Natural killer cell (primary cell): ENCODE data around the gene SMIM22. TPM values are rescaled to one million over a fixed set of nuclear protein-coding genes. Genes with fewer than 3 reads are reported as not detected.
A peak's percentile ranks its signal among the peaks of the same experiment; 100 is the strongest.

ENCODE experiments used
- ATAC-seq, 3 donors: fragments of 150-1000 bp in 2 of 3; fragments of 200-7000 bp in 1 of 3; cut with Tn5 transposase; 1 replicate in 1 of 3; 2 replicates in 2 of 3; pipeline ENCODE4 v1.10.0; 2021; ENCODE audit warnings: mild to moderate bottlenecking in 2 of 3, moderate library complexity in 2 of 3
- DNase-seq, 2 donors: peaks; one replicate each; pipeline versions ENCODE4 v3.0.0 to v3.0.0-alpha.2; 2013 to 2021; ENCODE audit warnings: mixed read lengths in 1 of 2
- H3K27ac ChIP-seq: one replicate; pipeline ENCODE4 v1.5.1; 2013; ENCODE audit warnings: mild to moderate bottlenecking, low read length
- H3K27me3 ChIP-seq: one replicate; pipeline ENCODE4 v1.6.1; 2013; ENCODE audit warnings: low read length; ENCODE audit not compliant: control insufficient read depth, insufficient read depth
- H3K36me3 ChIP-seq: one replicate; pipeline ENCODE4 v1.6.1; 2013; ENCODE audit warnings: low read length; ENCODE audit not compliant: control insufficient read depth, insufficient read depth
- H3K4me1 ChIP-seq: one replicate; pipeline ENCODE4 v1.6.1; 2013; ENCODE audit warnings: low read length; ENCODE audit not compliant: control insufficient read depth, insufficient read depth
- H3K4me3 ChIP-seq: one replicate; pipeline ENCODE4 v1.5.1; 2013; ENCODE audit warnings: low read length
- H3K9me3 ChIP-seq: one replicate; pipeline ENCODE4 v1.6.1; 2013; ENCODE audit warnings: low read length; ENCODE audit not compliant: control insufficient read depth, insufficient read depth
- H3K27ac Mint-ChIP-seq, 2 donors: one replicate each; pipeline ENCODE4 v1.8.0; 2022; ENCODE audit warnings: mild to moderate bottlenecking in 2 of 2, mixed read lengths in 2 of 2, moderate library complexity in 1 of 2
- H3K27me3 Mint-ChIP-seq, 2 donors: one replicate each; pipeline ENCODE4 v1.8.0; 2022; ENCODE audit warnings: low read depth in 2 of 2, mixed read lengths in 2 of 2
- H3K36me3 Mint-ChIP-seq: one replicate; pipeline ENCODE4 v1.8.0; 2022; ENCODE audit warnings: mixed read lengths
- H3K4me1 Mint-ChIP-seq, 2 donors: one replicate each; pipeline ENCODE4 v1.8.0; 2022; ENCODE audit warnings: mixed read lengths in 2 of 2
- H3K4me3 Mint-ChIP-seq: one replicate; pipeline ENCODE4 v1.8.0; 2022; ENCODE audit warnings: mild to moderate bottlenecking, moderate library complexity, mixed read lengths
- H3K9me3 Mint-ChIP-seq, 2 donors: one replicate each; pipeline ENCODE4 v1.8.0; 2022; ENCODE audit warnings: mixed read lengths in 2 of 2
- CTCF ChIP-seq: fragments of 200-600 bp; IDR thresholded peaks from one replicate; pipeline ENCODE4 v1.8.0; 2022; ENCODE audit warnings: antibody characterized with exemption
- whole genome bisulfite sequencing: methylation state at CpG from one replicate; pipeline ENCODE4 v1.1.7; 2013; ENCODE audit warnings: missing lambda C conversion rate; ENCODE audit not compliant: insufficient coverage; 5-methylcytosine and 5-hydroxymethylcytosine counted together
- intact Hi-C: fragments of 100-400 bp; cut with micrococcal nuclease; formaldehyde crosslinking; loops from one replicate; pipeline ENCODE4 v1.14.2; 2022
- total RNA-seq, 4 donors: library from RNA; stranded (reverse); fragments of 120-200 nt in 1 of 4; gene quantifications; one replicate each; pipeline versions ENCODE4 v1.2.3 to v1.2.4, GENCODE V29; 2013 to 2022

The SMIM22 gene
- total RNA-seq, 3 donors from 2014 or later (not counting 1 experiment from before 2014, with no cell fraction given) = not detected

GRCh38 chr16:4820652-4821051 lies 25.5 kb downstream of the SMIM22 start:
- Histone ChIP-seq H3K27ac (no peak overlapping the region), H3K27me3 (no peaks in the 10 kb centered on the region), H3K9me3 (no peaks in the 10 kb centered on the region), H3K36me3 (peaks cover 53% of the 10 kb centered on the region), H3K4me3 (no peak overlapping the region), H3K4me1 (no peaks in the 10 kb centered on the region)
- no peak for ATAC-seq
- no peak overlapping the region for H3K4me3 Mint-ChIP-seq
- H3K27me3 Mint-ChIP-seq = no peaks in the 10 kb centered on the region
- no peak for DNase-seq
- H3K4me1 Mint-ChIP-seq = peaks cover 0 to 9% of the 10 kb centered on the region in 2 donors
- H3K27ac Mint-ChIP-seq = no peak overlapping the region
- TF ChIP-seq CTCF = no peak
- WGBS = 97% methylated on average over 6 of the region's 6 CpGs
- intact Hi-C loops = no loop called here
- H3K9me3 Mint-ChIP-seq = no peaks in the 10 kb centered on the region
- H3K36me3 Mint-ChIP-seq = peaks cover 22% of the 10 kb centered on the region

- Mint-ChIP-seq H3K36me3 (peaks cover 7% of the 10 kb centered on the region), H3K27ac (peak overlapping the region in 1 of 2 donors; percentile 9), H3K4me1 (peaks cover 0 to 9% of the 10 kb centered on the region in 2 donors), H3K27me3 (no peaks in the 10 kb centered on the region), H3K4me3 (no peak overlapping the region), H3K9me3 (no peaks in the 10 kb centered on the region)
- H3K4me1 ChIP-seq = no peaks in the 10 kb centered on the region
- H3K4me3 ChIP-seq = no peak overlapping the region
- intact Hi-C loops = no loop called here
- TF ChIP-seq CTCF = no peak
- H3K9me3 ChIP-seq = no peaks in the 10 kb centered on the region
- no peak for ATAC-seq
- 97% methylated on average over 8 of the region's 8 CpGs for WGBS
- H3K36me3 ChIP-seq = peaks cover 57% of the 10 kb centered on the region
- H3K27ac ChIP-seq = no peak overlapping the region
- DNase-seq = no peak
- no peaks in the 10 kb centered on the region for H3K27me3 ChIP-seq
These were observed 30.0 kb downstream of the SMIM22 start for GRCh38 chr16:4825196-4825595.

GRCh38 chr16:4826526-4826925 lies 31.4 kb downstream of the SMIM22 start:
- intact Hi-C loops = no loop called here
- no peak overlapping the region for H3K27ac ChIP-seq
- peaks cover 58% of the 10 kb centered on the region for H3K36me3 ChIP-seq
- TF ChIP-seq CTCF = no peak
- Mint-ChIP-seq H3K27ac (no peak overlapping the region), H3K4me3 (no peak overlapping the region), H3K4me1 (peaks cover 0 to 17% of the 10 kb centered on the region in 2 donors), H3K9me3 (no peaks in the 10 kb centered on the region), H3K36me3 (peaks cover 7% of the 10 kb centered on the region), H3K27me3 (no peaks in the 10 kb centered on the region)
- ATAC-seq (no peak), DNase-seq (no peak)
- H3K4me3 ChIP-seq = no peak overlapping the region
- no peaks in the 10 kb centered on the region for H3K9me3 ChIP-seq
- WGBS = 98% methylated on average over 4 of the region's 4 CpGs
- H3K27me3 ChIP-seq = no peaks in the 10 kb centered on the region
- no peaks in the 10 kb centered on the region for H3K4me1 ChIP-seq

GRCh38 chr16:4826980-4827379 lies 31.8 kb downstream of the SMIM22 start:
- no peaks in the 10 kb centered on the region for H3K27me3 Mint-ChIP-seq
- TF ChIP-seq CTCF = no peak
- WGBS = 97% methylated on average over 10 of the region's 10 CpGs
- peaks cover 59% of the 10 kb centered on the region for H3K36me3 ChIP-seq
- H3K36me3 Mint-ChIP-seq = peaks cover 7% of the 10 kb centered on the region
- DNase-seq = no peak
- peaks cover 0 to 17% of the 10 kb centered on the region in 2 donors for H3K4me1 Mint-ChIP-seq
- intact Hi-C loops = no loop called here
- H3K9me3 Mint-ChIP-seq = no peaks in the 10 kb centered on the region
- no peak overlapping the region for H3K4me3 ChIP-seq
- no peaks in the 10 kb centered on the region for H3K27me3 ChIP-seq
- no peak overlapping the region for H3K27ac ChIP-seq
- ATAC-seq = no peak
- no peaks in the 10 kb centered on the region for H3K9me3 ChIP-seq
- H3K4me3 Mint-ChIP-seq = no peak overlapping the region
- no peaks in the 10 kb centered on the region for H3K4me1 ChIP-seq
- no peak overlapping the region for H3K27ac Mint-ChIP-seq
